MG63 (cell line): ENCODE results near the gene DNAH17. TPM values are rescaled to one million over a fixed set of nuclear protein-coding genes. Genes with fewer than 3 reads are reported as not detected.

Experiments used
- DNase-seq: peaks from one replicate; pipeline ENCODE4 v3.0.0-alpha.2; 2020
- H3K27me3 ChIP-seq: fragments of 250-450 bp; sonication (Bioruptor Pico); 2 replicates; pipeline ENCODE4 v1.5.1; 2020; ENCODE audit warnings: mild to moderate bottlenecking, moderate library complexity
- H3K36me3 ChIP-seq: fragments of 250-450 bp; sonication (Bioruptor Pico); 2 replicates; pipeline ENCODE4 v1.5.1; 2020; ENCODE audit warnings: mild to moderate bottlenecking, moderate library complexity
- H3K4me3 ChIP-seq: fragments of 250-450 bp; sonication (Bioruptor Pico); 2 replicates; pipeline ENCODE4 v1.5.1; 2020; ENCODE audit warnings: mild to moderate bottlenecking, moderate library complexity
- H3K9me3 ChIP-seq: fragments of 250-450 bp; sonication (Bioruptor Pico); 2 replicates; pipeline ENCODE4 v1.5.1; 2020; ENCODE audit warnings: mild to moderate bottlenecking, moderate library complexity
- total RNA-seq: library from RNA; depleted of rRNA; stranded (reverse); fragments of >200 nt; shearing (Covaris generic); gene quantifications from 2 replicates; pipeline ENCODE4 v1.2.3, GENCODE V29; 2014; ENCODE audit warnings: low replicate concordance

The DNAH17 gene
- total RNA-seq, 1 experiment from 2014 or later, result not detected

DNA sequence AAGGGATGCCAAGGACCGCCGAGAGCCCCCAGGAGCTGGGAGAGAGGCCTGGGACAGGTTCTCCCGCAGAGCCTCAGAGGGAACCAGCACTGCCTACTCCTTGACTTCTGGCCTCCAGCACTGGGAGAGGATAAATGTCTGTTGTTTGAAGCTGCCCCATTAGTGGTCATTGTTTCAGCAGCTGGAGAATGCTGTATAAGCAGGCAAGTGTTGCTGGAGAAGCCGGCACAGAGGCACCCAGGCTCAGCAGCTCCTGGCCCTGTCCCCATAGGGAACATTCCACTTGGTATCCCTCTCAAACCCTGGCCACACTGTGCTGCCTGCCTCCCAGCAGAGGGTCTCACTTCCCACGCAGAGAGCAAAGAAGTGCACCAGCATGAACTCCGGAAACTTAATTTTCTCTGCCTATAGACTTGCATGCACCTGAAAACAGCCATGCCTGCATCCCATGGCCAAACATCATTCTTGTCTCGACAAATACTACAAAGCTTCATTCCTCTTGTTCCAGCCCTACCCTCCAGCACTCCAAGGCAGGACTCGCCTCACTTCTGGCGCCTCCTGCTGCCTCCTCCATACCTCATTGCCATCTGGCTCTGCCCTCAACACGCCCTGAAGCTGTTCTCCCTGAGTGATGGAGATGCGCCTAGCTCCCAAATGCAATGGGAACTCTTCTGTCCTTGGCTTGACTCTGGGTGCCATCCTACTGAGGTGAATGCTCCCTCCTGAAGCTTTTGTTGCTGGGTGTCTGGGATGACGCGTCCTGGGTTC is 88.1 kb downstream of the DNAH17 start:
- no peak for DNase-seq
- Histone ChIP-seq H3K9me3 (no peaks in the 10 kb centered on the region), H3K4me3 (no peak overlapping the region), H3K36me3 (no peaks in the 10 kb centered on the region), H3K27me3 (no peaks in the 10 kb centered on the region)

DNA sequence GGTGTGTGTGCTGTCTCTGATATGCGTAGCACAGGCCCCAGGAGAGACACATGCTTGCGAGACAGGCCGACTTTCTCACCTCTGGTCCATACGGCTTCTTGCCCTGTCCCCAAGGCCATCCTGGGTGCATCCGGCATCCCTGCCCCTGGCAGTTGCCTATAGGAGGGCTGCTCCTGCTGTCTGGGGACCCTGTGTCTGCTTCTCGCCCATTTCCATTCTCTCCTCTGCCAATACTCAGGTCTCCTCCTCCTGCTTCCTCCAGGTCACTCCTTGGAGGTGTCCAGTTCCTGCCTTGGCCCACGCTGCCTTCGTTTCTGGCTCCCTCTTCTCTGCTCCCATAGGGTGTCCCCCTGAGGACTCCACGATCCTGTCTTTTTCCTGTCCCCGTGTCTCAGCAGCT is 89.0 kb downstream of the DNAH17 start:
- Histone ChIP-seq H3K36me3 (no peaks in the 10 kb centered on the region), H3K27me3 (no peaks in the 10 kb centered on the region), H3K4me3 (no peak overlapping the region), H3K9me3 (no peaks in the 10 kb centered on the region)
- DNase-seq, result no peak

DNA sequence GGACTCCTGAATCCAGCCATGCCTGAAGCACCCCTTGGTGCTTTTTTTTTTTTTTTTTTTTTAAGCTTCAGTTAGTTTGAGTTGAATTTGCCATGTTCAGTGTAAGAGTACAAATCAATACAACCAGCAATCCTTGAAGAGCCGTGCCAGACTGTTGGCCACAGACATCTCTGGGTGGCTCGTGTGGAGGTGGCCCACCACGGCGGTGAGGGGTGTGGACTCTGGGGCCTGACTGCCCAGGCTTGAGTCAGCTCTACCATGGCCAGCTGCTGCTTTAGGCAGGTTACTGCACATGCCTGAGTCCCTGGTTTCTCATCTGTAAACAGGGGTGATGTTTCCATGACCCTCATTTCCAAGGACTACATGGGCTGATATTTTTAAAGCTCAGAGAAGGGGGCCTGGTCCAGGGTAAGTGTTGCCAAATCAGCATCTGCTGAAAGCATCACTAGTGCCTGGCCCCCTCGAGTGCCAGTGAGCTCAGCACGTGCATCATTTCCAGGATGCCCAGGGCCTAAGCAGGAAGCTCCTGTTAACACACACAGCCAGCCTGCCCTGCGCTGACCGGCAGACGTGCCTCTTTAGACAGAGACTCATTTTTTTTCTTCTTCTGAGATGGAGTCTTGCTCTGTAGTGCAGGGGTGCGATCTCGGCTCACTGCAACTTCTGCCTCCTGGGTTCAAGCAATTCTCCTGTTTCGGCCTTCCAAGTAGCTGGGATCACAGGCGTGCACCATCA is 90.1 kb downstream of the DNAH17 start:
- DNase-seq, result no peak
- H3K4me3 ChIP-seq, result no peak overlapping the region
- no peaks in the 10 kb centered on the region for H3K27me3 ChIP-seq
- H3K36me3 ChIP-seq, result no peaks in the 10 kb centered on the region
- H3K9me3 ChIP-seq, result no peaks in the 10 kb centered on the region

DNA sequence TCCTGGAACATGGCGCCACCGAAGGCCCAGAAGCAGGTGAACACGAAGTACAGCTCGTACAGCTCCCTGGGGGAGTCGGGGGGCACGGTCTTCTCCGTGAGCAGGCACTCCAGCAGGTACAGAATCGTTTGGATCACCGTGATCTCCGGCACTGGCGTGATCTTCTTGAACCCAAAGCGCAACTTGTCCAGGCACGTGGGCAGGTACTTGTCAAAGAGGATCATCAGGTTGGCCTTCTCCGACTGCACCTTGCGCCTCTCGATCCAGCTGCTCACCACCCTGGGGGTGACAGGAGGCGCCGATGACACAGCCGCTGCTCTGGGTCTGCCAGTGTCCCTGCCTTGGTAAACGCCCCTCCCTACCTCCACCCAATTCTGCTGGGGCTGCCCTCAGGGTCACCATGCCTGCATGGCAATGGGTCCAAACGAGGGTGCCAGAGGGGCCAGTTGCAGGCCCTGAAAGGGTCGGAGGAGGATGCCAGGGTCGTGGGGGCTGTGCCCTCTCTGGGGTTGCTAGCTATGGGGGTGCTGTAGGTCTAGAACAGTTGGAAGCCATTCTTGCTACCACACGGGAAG is 90.9 kb downstream of the DNAH17 start:
- H3K36me3 ChIP-seq, result no peaks in the 10 kb centered on the region
- no peaks in the 10 kb centered on the region for H3K9me3 ChIP-seq
- DNase-seq, result no peak
- H3K27me3 ChIP-seq, result no peaks in the 10 kb centered on the region
- H3K4me3 ChIP-seq, result no peak overlapping the region

DNA sequence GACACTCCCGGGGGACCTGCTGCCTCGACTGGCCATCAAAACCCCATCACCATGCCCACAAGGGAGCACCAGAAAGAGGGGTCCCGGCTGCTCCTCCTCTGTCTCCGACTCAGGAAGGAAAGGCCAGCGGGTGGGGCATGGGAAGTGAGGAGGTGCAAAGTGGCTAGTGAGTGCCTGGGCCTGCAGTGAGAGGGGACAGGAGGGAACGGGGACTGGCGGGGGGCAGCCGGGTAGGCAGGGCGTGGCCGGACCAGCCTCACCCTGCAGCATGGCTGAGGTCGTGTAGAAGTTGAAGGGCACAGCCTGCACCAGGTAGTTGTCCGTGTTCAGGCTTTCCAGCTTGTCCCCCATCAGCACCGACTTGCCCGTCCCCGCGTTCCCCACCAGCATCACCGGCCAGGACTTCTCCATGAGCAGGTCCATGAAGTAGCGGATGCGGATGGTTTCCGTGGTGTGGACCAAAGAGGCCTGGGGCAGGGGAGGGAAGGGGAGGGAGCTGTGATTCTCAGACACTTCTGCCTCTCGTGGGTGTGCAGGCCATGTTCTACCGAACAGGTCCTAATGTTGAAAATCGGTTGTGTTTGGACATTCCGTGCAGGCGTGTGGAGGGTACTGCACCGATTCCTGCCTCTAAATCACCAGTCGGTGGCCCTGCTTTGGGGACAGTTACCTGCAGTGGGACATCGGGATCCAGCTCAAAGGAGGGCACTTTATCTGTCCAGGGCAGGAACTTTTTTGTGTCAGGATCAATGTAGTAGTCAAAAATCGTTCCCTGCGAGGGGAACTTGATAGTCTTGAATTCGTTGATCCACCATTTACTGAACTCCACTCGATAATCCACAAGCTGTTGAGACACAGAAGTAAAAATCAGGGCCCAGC is 91.7 kb downstream of the DNAH17 start:
- Histone ChIP-seq H3K4me3 (peak overlapping the region; percentile 58), H3K27me3 (no peaks in the 10 kb centered on the region), H3K36me3 (no peaks in the 10 kb centered on the region), H3K9me3 (no peaks in the 10 kb centered on the region)
- no peak for DNase-seq

DNA sequence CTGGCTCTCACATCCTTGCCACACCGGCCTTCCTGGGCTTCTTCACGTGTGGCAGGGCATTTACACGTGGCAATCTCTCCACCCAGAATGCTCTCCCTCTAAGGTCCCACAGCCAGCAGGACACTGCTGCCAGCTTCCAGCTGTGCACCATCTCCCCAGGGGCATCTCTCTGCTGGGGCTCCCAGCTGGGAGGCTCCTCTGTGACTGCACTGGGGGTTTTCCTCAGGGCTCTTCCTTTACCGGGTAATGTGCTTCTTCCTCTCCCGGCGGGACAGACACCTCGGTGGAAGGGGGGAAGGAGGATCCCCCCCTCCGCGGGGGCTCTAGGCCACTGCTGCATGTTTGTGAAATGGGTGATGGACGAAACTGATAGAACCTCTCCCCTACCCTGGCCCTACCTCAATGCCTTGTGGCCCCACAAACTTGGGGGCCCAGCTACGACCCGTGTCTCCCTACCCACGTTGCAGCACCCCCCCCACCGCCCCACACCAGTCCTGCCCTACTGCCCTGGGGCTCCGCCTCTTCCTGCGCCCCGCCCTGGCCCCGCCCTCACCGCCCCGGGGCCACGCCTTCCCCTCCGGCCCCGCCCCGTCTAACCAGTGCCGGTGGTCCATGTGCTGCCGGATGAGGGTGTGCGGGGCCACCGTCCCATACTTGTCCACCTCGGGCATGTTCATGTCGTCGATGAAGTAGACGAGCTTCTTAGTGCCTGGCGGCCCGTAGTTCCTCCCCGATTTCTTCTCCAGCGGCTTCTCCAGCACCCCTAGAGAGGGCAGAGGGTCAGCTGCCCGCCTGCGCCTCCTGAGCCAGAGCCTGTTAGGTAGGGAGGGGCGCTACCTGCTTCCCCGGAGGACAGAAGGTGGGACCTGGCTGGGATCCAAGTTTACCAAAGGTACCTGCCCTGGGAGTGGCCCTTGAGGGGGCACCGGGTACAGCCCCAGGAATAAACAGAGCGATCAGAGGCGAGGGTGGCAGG is 92.6 kb downstream of the DNAH17 start:
- peak; percentile 71 for DNase-seq
- H3K27me3 ChIP-seq, result no peaks in the 10 kb centered on the region
- no peaks in the 10 kb centered on the region for H3K36me3 ChIP-seq
- no peaks in the 10 kb centered on the region for H3K9me3 ChIP-seq
- peak overlapping the region; percentile 58 for H3K4me3 ChIP-seq

DNA sequence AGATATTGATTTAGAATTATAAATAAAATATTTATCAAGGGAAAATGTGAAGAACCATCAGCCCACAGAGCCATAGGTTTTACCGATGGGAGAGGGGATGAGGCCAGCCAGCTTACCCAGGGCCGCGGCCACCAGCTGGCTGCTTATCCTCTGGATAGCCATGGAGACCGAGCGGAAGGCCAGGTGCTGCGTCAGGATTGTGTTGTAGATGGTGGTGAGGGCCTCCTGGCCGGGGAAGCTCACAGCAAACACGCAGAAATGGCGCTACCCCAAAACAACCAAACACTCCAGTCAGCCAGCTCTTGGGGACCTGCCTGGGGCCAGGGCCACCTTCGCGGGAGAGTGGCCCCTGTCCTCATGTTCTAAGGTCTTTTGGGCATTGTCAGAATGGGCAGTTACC is 97.8 kb downstream of the DNAH17 start:
- Histone ChIP-seq H3K9me3 (no peaks in the 10 kb centered on the region), H3K27me3 (no peaks in the 10 kb centered on the region; the same call in 1 of the 2 replicates), H3K4me3 (no peak overlapping the region), H3K36me3 (no peaks in the 10 kb centered on the region)
- DNase-seq, result no peak

DNA sequence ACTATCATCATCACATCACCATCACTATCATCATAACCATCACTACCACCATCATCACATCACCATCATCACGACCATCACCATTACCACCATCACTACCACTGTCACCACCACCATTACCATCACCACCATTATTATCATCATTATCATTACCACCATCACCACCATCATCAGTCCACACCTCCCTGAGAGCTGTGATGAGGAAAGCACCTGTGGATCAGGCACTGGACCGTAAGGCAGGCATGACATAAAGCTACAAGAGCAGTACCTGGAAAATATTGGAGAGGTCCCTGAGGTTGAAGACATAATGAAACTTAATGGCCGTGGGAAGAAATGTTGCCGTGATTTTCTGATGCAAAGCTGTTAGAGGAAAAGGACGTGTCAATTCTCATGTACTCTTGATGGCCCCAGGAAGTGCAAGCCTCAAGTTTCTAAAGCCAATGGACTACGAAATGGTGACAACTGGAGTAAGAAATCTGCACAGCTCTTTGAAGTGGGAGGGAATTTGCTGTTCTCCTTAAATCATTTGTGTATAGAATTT is 98.4 kb downstream of the DNAH17 start:
- Histone ChIP-seq H3K9me3 (no peaks in the 10 kb centered on the region), H3K36me3 (no peaks in the 10 kb centered on the region), H3K4me3 (no peak overlapping the region)

GRCh38 chr17:78477913-78478756 is 99.1 kb downstream of the DNAH17 start:
- Histone ChIP-seq H3K4me3 (no peak overlapping the region), H3K27me3 (no peaks in the 10 kb centered on the region; the same call in 1 of the 2 replicates), H3K36me3 (no peaks in the 10 kb centered on the region), H3K9me3 (no peaks in the 10 kb centered on the region)
- DNase-seq, result no peak

More for the DNA sequence above, 98.4 kb downstream of the DNAH17 start:
- H3K27me3 ChIP-seq, result no peaks in the 10 kb centered on the region; the same call in 1 of the 2 replicates
- no peak for DNase-seq

DNA sequence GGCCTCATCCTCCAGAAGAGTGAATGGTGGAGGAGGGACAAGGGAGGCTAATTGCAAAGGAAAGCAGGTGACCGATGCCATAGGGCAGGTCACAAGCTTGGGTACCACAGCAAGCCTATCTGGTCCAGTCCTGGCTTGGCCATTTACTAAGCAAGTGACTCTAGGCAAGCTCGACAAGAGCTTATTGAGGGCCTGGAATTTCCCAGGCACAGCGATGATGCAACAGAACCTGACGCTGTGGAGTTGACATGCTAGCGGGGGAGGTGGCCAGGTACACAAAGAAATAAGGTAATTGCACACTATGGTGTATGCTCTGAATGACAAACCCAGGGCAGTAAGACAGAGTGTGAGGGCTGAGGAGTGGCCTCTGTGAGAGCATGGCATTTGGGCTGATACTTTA is 100.2 kb downstream of the DNAH17 start:
- no peak for DNase-seq
- Histone ChIP-seq H3K9me3 (no peaks in the 10 kb centered on the region), H3K36me3 (no peaks in the 10 kb centered on the region), H3K27me3 (no peaks in the 10 kb centered on the region; the same call in 1 of the 2 replicates), H3K4me3 (no peak overlapping the region)

DNA sequence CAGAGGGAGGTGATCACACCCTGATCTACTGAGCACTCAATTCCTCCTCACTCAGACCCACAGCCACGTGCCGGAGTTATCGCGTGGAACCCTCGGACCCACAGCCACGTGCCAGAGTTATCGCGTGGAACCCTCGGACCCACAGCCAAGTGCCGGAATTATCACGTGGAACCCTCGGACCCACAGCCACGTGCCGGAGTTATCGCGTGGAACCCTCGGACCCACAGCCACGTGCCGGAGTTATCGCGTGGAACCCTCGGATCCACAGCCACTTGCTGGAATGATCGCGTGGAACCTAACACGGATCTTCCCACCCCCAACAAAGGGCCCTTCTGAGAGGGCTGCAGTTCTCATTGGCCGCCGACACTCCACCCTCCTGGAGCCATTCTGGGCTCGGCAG is 101.0 kb downstream of the DNAH17 start:
- no peaks in the 10 kb centered on the region for H3K36me3 ChIP-seq
- H3K9me3 ChIP-seq, result no peaks in the 10 kb centered on the region
- no peak for DNase-seq
- H3K27me3 ChIP-seq, result no peaks in the 10 kb centered on the region; the same call in 1 of the 2 replicates
- H3K4me3 ChIP-seq, result no peak overlapping the region

DNA sequence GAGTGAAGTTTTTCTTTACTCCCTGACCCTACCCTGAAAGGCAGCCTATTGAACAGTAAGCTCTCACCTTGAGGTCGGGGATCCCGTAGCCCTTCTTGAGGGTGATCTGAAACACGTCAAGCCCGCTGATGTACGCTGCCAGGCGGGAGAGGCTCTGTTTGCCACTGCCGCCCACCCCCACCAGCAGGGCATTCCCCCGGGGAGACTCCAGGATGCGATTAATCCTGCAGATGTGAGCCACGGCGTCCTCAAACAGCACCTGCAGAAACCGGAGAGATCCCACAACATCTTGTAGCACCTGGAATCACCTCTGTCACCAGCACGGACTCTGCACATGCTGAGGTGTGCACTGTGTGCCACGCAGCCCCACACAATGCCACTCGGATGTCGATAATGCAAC is 102.0 kb downstream of the DNAH17 start:
- no peak for DNase-seq
- no peak overlapping the region for H3K4me3 ChIP-seq
- no peaks in the 10 kb centered on the region; the same call in 1 of the 2 replicates for H3K27me3 ChIP-seq
- H3K36me3 ChIP-seq, result no peaks in the 10 kb centered on the region
- no peaks in the 10 kb centered on the region for H3K9me3 ChIP-seq

DNA sequence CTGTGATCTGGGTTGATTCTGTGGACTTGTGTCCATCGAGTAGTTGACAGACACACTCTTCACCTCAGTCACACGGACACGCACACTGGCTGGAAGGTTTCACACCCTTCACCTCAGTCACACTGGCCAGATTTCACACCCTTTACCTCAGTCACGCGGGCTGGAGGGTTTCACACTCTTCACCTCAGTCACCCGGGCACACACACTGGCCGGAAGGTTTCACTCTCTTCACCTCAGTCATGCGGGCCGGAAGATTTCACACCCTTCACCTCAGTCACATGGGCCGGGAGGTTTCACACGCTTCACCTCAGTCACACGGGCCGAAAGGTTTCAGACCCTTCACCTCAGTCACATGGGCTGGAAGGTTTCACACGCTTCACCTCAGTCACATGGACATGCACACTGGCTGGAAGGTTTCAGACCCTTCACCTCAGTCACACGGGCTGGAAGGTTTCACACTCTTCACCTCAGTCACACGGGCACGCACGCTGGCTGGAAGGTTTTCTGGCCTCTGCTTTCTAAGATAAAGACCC is 102.5 kb downstream of the DNAH17 start:
- DNase-seq, result no peak
- Histone ChIP-seq H3K36me3 (no peaks in the 10 kb centered on the region), H3K4me3 (no peak overlapping the region)

GRCh38 chr17:78473951-78474613 is 103.1 kb downstream of the DNAH17 start:
- no peaks in the 10 kb centered on the region for H3K36me3 ChIP-seq
- no peak overlapping the region for H3K4me3 ChIP-seq
- H3K9me3 ChIP-seq, result no peaks in the 10 kb centered on the region
- H3K27me3 ChIP-seq, result no peaks in the 10 kb centered on the region; the same call in 1 of the 2 replicates
- DNase-seq, result no peak

More for the DNA sequence above, 102.5 kb downstream of the DNAH17 start:
- Histone ChIP-seq H3K9me3 (no peaks in the 10 kb centered on the region), H3K27me3 (no peaks in the 10 kb centered on the region; the same call in 1 of the 2 replicates)
